HCT116 (cell line): ENCODE measurements around the gene PDXK. TPM values are rescaled to one million over a fixed set of nuclear protein-coding genes. Genes with fewer than 3 reads are reported as not detected.

Experiments used
- ATAC-seq: fragments of 200-7000 bp; cut with Tn5 transposase; 2 replicates; pipeline ENCODE4 v1.9.1; 2020; ENCODE audit warnings: mild to moderate bottlenecking, moderate library complexity
- BruUV-seq: library from RNA; stranded (reverse); fragments of 400-500 nt; replicated peaks from 2 replicates; lab custom pipeline; 2021; lab: Mats Ljungman, UMichigan
- CTCF ChIA-PET: fragments of 300-600 bp; sonication (Branson Sonifier 250); formaldehyde crosslinking; loops from one replicate; lab custom pipeline; 2021; ENCODE audit warnings: antibody characterized with exemption; lab: Charles Lee
- POLR2A ChIA-PET: fragments of 300-600, 350-600 bp; sonication (Branson Sonifier 250); formaldehyde crosslinking; loops from one replicate; lab custom pipeline; 2021; ENCODE audit warnings: antibody characterized with exemption; lab: Charles Lee
- RAD21 ChIA-PET, 2 experiments: fragments of 300-600 bp; sonication (Branson Sonifier 250); formaldehyde crosslinking; loops; one replicate each; lab custom pipeline; 2023; ENCODE audit warnings: low total read pairs in 2 of 2; ENCODE audit not compliant: uncharacterized antibody in 2 of 2, unreplicated experiment in 2 of 2, low non-redundant PET in 1 of 2; lab: Charles Lee
- DNase-seq: peaks from one replicate; pipeline ENCODE4 v3.0.0-alpha.2; 2010; ENCODE audit warnings: low read depth, low spot score
- H2AFZ ChIP-seq: fragments of 200-600 bp; shearing (Covaris generic), sonication (generic); 2 replicates; pipeline ENCODE4 v1.6.1; 2017; ENCODE audit warnings: low read depth, mixed run types, mixed read lengths, antibody characterized with exemption, low read length; ENCODE audit not compliant: poor library complexity, severe bottlenecking
- H3K27ac ChIP-seq: 2 replicates; pipeline ENCODE4 v1.5.1; 2012; ENCODE audit warnings: low read depth, low read length
- H3K27me3 ChIP-seq: fragments of 200-600 bp; sonication (generic); 2 replicates; pipeline ENCODE4 v1.6.1; 2016; ENCODE audit warnings: mixed run types, low read length, mixed read lengths; ENCODE audit not compliant: insufficient read depth
- H3K36me3 ChIP-seq, 2 experiments: fragments of 200-500 bp in 1 of 2; fragments of 200-600 bp in 1 of 2; sonication (Bioruptor generic) in 1 of 2; sonication (generic) in 1 of 2; 2 replicates each; pipeline versions ENCODE4 v1.5.1 to v1.6.1; 2014 to 2016; ENCODE audit warnings: low read length in 2 of 2, inconsistent platforms in 1 of 2, mixed read lengths in 1 of 2, mixed run types in 1 of 2; ENCODE audit not compliant: insufficient read depth in 2 of 2, control insufficient read depth in 1 of 2
- H3K4me1 ChIP-seq, 2 experiments: fragments of 200-600 bp in 1 of 2; sonication (generic) in 1 of 2; 2 replicates each; pipeline versions ENCODE4 v1.5.1 to v1.6.1; 2012 to 2017; ENCODE audit warnings: low read length in 2 of 2, inconsistent platforms in 1 of 2, mild to moderate bottlenecking in 1 of 2, mixed read lengths in 1 of 2, mixed run types in 1 of 2, moderate library complexity in 1 of 2; ENCODE audit not compliant: insufficient read depth in 2 of 2, control insufficient read depth in 1 of 2
- H3K4me2 ChIP-seq: fragments of 200-600 bp; sonication (generic); 2 replicates; pipeline ENCODE4 v1.6.1; 2017; ENCODE audit warnings: mixed run types, low read length, mixed read lengths
- H3K4me3 ChIP-seq, 2 experiments: fragments of 200-600 bp in 1 of 2; sonication (generic) in 1 of 2; replicated peaks in 1 of 2; 2 replicates each; pipeline ENCODE4 v1.5.1; 2011 to 2016; ENCODE audit warnings: low read length in 2 of 2, control low read depth in 1 of 2, low read depth in 1 of 2, mild to moderate bottlenecking in 1 of 2, mixed read lengths in 1 of 2, mixed run types in 1 of 2
- H3K79me2 ChIP-seq: fragments of 200-600 bp; sonication (generic); 2 replicates; pipeline ENCODE4 v1.6.1; 2017; ENCODE audit warnings: mild to moderate bottlenecking, mixed run types, low read length, moderate library complexity, mixed read lengths; ENCODE audit not compliant: insufficient read depth
- H3K9ac ChIP-seq: fragments of 200-600 bp; sonication (generic); 2 replicates; pipeline ENCODE4 v1.6.1; 2016; ENCODE audit warnings: low read length, mixed read lengths
- H3K9me2 ChIP-seq: fragments of 200-600 bp; sonication (generic), shearing (Covaris generic); 2 replicates; pipeline ENCODE4 v1.6.1; 2017; ENCODE audit warnings: mixed run types, mild to moderate bottlenecking, moderate library complexity; ENCODE audit not compliant: insufficient read depth
- H3K9me3 ChIP-seq, 2 experiments: fragments of 200-500 bp in 1 of 2; fragments of 200-600 bp in 1 of 2; sonication (Bioruptor generic) in 1 of 2; sonication (generic) in 1 of 2; 2 replicates each; pipeline ENCODE4 v1.6.1; 2014 to 2017; ENCODE audit warnings: low read length in 2 of 2, mixed read lengths in 2 of 2, inconsistent platforms in 1 of 2, low read depth in 1 of 2, mild to moderate bottlenecking in 1 of 2, mixed run types in 1 of 2, moderate library complexity in 1 of 2; ENCODE audit not compliant: control insufficient read depth in 1 of 2, insufficient read depth in 1 of 2
- H4K20me1 ChIP-seq: fragments of 200-600 bp; sonication (generic), shearing (Covaris generic); 2 replicates; pipeline ENCODE4 v1.6.1; 2017; ENCODE audit warnings: mixed run types, mild to moderate bottlenecking, moderate library complexity; ENCODE audit not compliant: insufficient read depth
- EZH2 ChIP-seq: fragments of 200-600 bp; sonication (generic); IDR thresholded peaks from 2 replicates; pipeline ENCODE4 v1.6.1; 2017; ENCODE audit warnings: antibody characterized with exemption, mixed run types
- RAD21 ChIP-seq: IDR thresholded peaks from 2 replicates; pipeline ENCODE4 v1.6.1; 2012; ENCODE audit warnings: low read depth, mild to moderate bottlenecking
- YY1 ChIP-seq: IDR thresholded peaks from 2 replicates; pipeline ENCODE4 v1.6.1; 2011; ENCODE audit warnings: low read length, low read depth, moderate library complexity, mild to moderate bottlenecking; ENCODE audit not compliant: insufficient replicate concordance; ENCODE audit errors: extremely low read depth
- intact Hi-C: fragments of 100-400 bp; cut with micrococcal nuclease; formaldehyde crosslinking; loops from 2 replicates; pipeline ENCODE4 v1.10.0; 2022
- total RNA-seq: library from RNA; stranded (reverse); gene quantifications from one replicate; pipeline ENCODE4 v1.2.1, GENCODE V29; 2021; ENCODE audit not compliant: unreplicated experiment
- TF ChIP-seq, protein P1 (sequence below), 3 experiments: fragments of 200-600 bp in 1 of 3; sonication (generic) in 1 of 3; IDR thresholded peaks in 2 of 3; conservative IDR thresholded peaks in 1 of 3; 2 replicates each; pipeline ENCODE4 v1.5.1; 2012 to 2017; ENCODE audit warnings: low read depth in 2 of 3, low read length in 2 of 3, antibody characterized with exemption in 1 of 3, borderline replicate concordance in 1 of 3, control low read depth in 1 of 3, mild to moderate bottlenecking in 1 of 3, mixed read lengths in 1 of 3, mixed run types in 1 of 3, moderate library complexity in 1 of 3; ENCODE audit not compliant: insufficient read depth in 1 of 3

Gene PDXK
- total RNA-seq, 1 experiment from 2014 or later: 127 TPM

DNA sequence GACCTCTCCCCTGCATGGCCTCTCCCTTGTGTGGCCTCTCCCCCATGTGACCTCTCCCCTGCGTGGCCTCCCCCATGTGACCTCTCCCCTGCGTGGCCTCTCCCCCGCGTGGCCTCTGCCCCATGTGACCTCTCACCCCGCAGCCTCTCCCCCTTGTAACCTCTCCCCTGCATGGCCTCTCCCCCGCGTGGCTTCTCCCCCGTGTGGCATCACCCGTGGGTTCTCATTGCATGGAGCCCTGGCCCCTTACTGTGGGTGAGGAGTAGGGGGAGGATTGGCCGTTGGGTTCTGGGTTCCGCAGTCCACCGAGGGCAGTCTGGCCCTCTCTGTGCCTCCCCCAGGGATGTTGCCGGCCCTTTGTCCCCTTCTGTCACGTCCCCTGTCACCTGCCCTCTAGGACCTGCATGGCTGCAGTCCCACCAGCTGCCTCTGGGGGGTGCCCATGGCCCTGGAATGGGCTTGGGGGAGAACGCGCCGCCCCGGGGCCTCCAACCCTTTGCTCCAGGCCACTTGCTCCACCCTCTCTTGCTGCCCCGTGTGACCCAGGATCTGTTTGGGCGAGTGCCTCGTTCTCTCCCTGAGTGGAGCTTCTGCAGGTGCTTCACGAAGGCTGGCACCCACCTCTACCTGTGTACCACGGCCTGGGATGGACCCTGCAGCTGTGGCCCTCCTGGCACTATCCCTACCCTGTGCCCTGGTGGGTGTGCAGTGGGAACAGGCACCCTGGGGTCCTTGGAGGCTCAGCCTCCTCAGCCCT, 91.8 kb downstream of the PDXK start:
- Histone ChIP-seq H4K20me1 (no peaks in the 10 kb centered on the region), H3K4me1 (peaks cover 10 to 22% of the 10 kb centered on the region in 2 experiments)
- RAD21 ChIA-PET: interaction anchor here (1.0 to 1.1 kb wide), 3 partner anchors 54 to 165 kb away, joined by 3 read pairs; no protein-coding TSS in a partner anchor

More for the DNA sequence above, 91.8 kb downstream of the PDXK start:
- no TSS peak for BruUV-seq
- H3K27me3 ChIP-seq: no peaks in the 10 kb centered on the region
- H3K4me2 ChIP-seq: peak overlapping the region; percentile 15; the same call in 1 of the 2 replicates
- H2AFZ ChIP-seq: no peak overlapping the region
- H3K9me3 ChIP-seq: no peaks in the 10 kb centered on the region
- no peak overlapping the region for H3K9ac ChIP-seq
- TF ChIP-seq YY1 (no peak), RAD21 (no peak), EZH2 (no peak)
- TF ChIP-seq, protein P1, sequence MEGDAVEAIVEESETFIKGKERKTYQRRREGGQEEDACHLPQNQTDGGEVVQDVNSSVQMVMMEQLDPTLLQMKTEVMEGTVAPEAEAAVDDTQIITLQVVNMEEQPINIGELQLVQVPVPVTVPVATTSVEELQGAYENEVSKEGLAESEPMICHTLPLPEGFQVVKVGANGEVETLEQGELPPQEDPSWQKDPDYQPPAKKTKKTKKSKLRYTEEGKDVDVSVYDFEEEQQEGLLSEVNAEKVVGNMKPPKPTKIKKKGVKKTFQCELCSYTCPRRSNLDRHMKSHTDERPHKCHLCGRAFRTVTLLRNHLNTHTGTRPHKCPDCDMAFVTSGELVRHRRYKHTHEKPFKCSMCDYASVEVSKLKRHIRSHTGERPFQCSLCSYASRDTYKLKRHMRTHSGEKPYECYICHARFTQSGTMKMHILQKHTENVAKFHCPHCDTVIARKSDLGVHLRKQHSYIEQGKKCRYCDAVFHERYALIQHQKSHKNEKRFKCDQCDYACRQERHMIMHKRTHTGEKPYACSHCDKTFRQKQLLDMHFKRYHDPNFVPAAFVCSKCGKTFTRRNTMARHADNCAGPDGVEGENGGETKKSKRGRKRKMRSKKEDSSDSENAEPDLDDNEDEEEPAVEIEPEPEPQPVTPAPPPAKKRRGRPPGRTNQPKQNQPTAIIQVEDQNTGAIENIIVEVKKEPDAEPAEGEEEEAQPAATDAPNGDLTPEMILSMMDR (IDR thresholded peaks at IDR 0.05 in 2 of 3, conservative IDR thresholded peaks at IDR 0.05 in 1 of 3; ENCODE audit: borderline replicate concordance in 1 of 3, insufficient read depth in 1 of 3, low read depth in 2 of 3, low read length in 2 of 3): peak in 2 of 3 experiments; percentile 96 to 97; a peak in 4 of 6 replicates
- TF ChIP-seq, all 23 proteins: peak for 1
- Histone ChIP-seq H3K9me2 (no peaks in the 10 kb centered on the region), H3K36me3 (no peaks in the 10 kb centered on the region; a peak in 1 of 4 replicates), H3K4me3 (no peak overlapping the region), H3K79me2 (no peaks in the 10 kb centered on the region), H3K27ac (no peak overlapping the region)
- ATAC-seq (peak; percentile 85), DNase-seq (peak; percentile 36)
- intact Hi-C loops: loop anchor here (1.0 kb wide), 2 partner anchors 129 to 165 kb away; no protein-coding TSS in a partner anchor
- CTCF ChIA-PET: interaction anchor here (0.5 to 1.3 kb wide), 4 partner anchors 128 to 486 kb away, joined by 3 to 10 read pairs (median 6); no protein-coding TSS in a partner anchor
- POLR2A ChIA-PET: no interaction called here
